ENCODE measurements around the gene RAD51B. TPM values are rescaled to one million over a fixed set of nuclear protein-coding genes. Genes with fewer than 3 reads are reported as not detected.

The RAD51B gene
- total RNA-seq, 1 experiment from 2014 or later = 10.8 TPM

GRCh38 chr14:68513838-68514607, 694.4 kb downstream of the RAD51B start:
- TF ChIP-seq CTCF (conservative IDR thresholded peaks at IDR 0.05; ENCODE audit: low read depth, low read length) (no peak), EZH2 (IDR thresholded peaks at IDR 0.05; ENCODE audit: low read length, unreplicated experiment) (no peak), EZH2phosphoT487 (IDR thresholded peaks at IDR 0.05; ENCODE audit: borderline replicate concordance, low read length) (no peak)
- H3K27me3 ChIP-seq (ENCODE audit: low read length) = no peaks in the 10 kb centered on the region
- H3K9ac ChIP-seq (ENCODE audit: low read length) = no peak overlapping the region
- H3F3A ChIP-seq (ENCODE audit: low read length, unreplicated experiment) = no peaks in the 10 kb centered on the region
- POLR2A ChIA-PET (ENCODE audit: unreplicated experiment) = no interaction called here
- H3K4me3 ChIP-seq (ENCODE audit: low read length) = no peak overlapping the region
- no peaks in the 10 kb centered on the region for H3K9me3 ChIP-seq (ENCODE audit: low read length)
- H4K20me1 ChIP-seq (ENCODE audit: low read length) = no peaks in the 10 kb centered on the region
- DNase-seq (no peak), ATAC-seq (no peak)
- peaks cover 19% of the 10 kb centered on the region for H3K4me1 ChIP-seq (ENCODE audit: insufficient read depth, low read length)
- CTCF ChIA-PET = interaction anchor here (0.6 kb wide), 2 partner anchors 126 to 152 kb away, joined by 3 read pairs; no protein-coding TSS in a partner anchor
- H3K9me2 ChIP-seq (replicated peaks; ENCODE audit: low read length) = no peaks in the 10 kb centered on the region
- peak overlapping the region; percentile 61 for H2AFZ ChIP-seq (ENCODE audit: low read length)
- intact Hi-C loops (cut with micrococcal nuclease) = no loop called here
- no peaks in the 10 kb centered on the region for H3K79me2 ChIP-seq (ENCODE audit: low read length)
- BruUV-seq (replicated peaks) = no TSS peak
- H3K4me2 ChIP-seq (ENCODE audit: low read length) = peak overlapping the region; percentile 42
- no peak overlapping the region for H3K27ac ChIP-seq (ENCODE audit: low read length)
- H3K36me3 ChIP-seq (ENCODE audit: low read depth, low read length) = no peaks in the 10 kb centered on the region

GRCh38 chr14:68514608-68515194, 695.1 kb downstream of the RAD51B start:
- no peaks in the 10 kb centered on the region for H4K20me1 ChIP-seq (ENCODE audit: low read length)
- H3K4me2 ChIP-seq (ENCODE audit: low read length) = peak overlapping the region; percentile 42
- peaks cover 19% of the 10 kb centered on the region for H3K4me1 ChIP-seq (ENCODE audit: insufficient read depth, low read length)
- H3K27ac ChIP-seq (ENCODE audit: low read length) = no peak overlapping the region
- H3K79me2 ChIP-seq (ENCODE audit: low read length) = no peaks in the 10 kb centered on the region
- H2AFZ ChIP-seq (ENCODE audit: low read length) = peak overlapping the region; percentile 61
- intact Hi-C loops (cut with micrococcal nuclease) = no loop called here
- no peaks in the 10 kb centered on the region for H3K9me3 ChIP-seq (ENCODE audit: low read length)
- no peak overlapping the region for H3K4me3 ChIP-seq (ENCODE audit: low read length)
- no peaks in the 10 kb centered on the region for H3K27me3 ChIP-seq (ENCODE audit: low read length)
- TF ChIP-seq EZH2 (IDR thresholded peaks at IDR 0.05; ENCODE audit: low read length, unreplicated experiment) = no peak
- no peak for TF ChIP-seq EZH2phosphoT487 (IDR thresholded peaks at IDR 0.05; ENCODE audit: borderline replicate concordance, low read length)
- no peak for TF ChIP-seq CTCF (conservative IDR thresholded peaks at IDR 0.05; ENCODE audit: low read depth, low read length)
- H3F3A ChIP-seq (ENCODE audit: low read length, unreplicated experiment) = no peaks in the 10 kb centered on the region
- BruUV-seq (replicated peaks) = no TSS peak
- peak; percentile 57 for DNase-seq
- no peaks in the 10 kb centered on the region for H3K9me2 ChIP-seq (replicated peaks; ENCODE audit: low read length)
- ATAC-seq = peak; percentile 63
- H3K9ac ChIP-seq (ENCODE audit: low read length) = no peak overlapping the region
- CTCF ChIA-PET = no interaction called here
- H3K36me3 ChIP-seq (ENCODE audit: low read depth, low read length) = no peaks in the 10 kb centered on the region
- POLR2A ChIA-PET (ENCODE audit: unreplicated experiment) = no interaction called here

- Histone ChIP-seq H3K9me2 (replicated peaks; ENCODE audit: low read length) (no peaks in the 10 kb centered on the region), H3F3A (ENCODE audit: low read length, unreplicated experiment) (no peaks in the 10 kb centered on the region), H2AFZ (ENCODE audit: low read length) (no peak overlapping the region), H3K9ac (ENCODE audit: low read length) (no peak overlapping the region), H3K79me2 (ENCODE audit: low read length) (no peaks in the 10 kb centered on the region), H3K27ac (ENCODE audit: low read length) (no peak overlapping the region), H4K20me1 (ENCODE audit: low read length) (no peaks in the 10 kb centered on the region), H3K27me3 (ENCODE audit: low read length) (no peaks in the 10 kb centered on the region), H3K4me1 (ENCODE audit: insufficient read depth, low read length) (peaks cover 32% of the 10 kb centered on the region), H3K9me3 (ENCODE audit: low read length) (no peaks in the 10 kb centered on the region), H3K36me3 (ENCODE audit: low read depth, low read length) (no peaks in the 10 kb centered on the region), H3K4me3 (ENCODE audit: low read length) (no peak overlapping the region), H3K4me2 (ENCODE audit: low read length) (no peak overlapping the region)
- POLR2A ChIA-PET (ENCODE audit: unreplicated experiment) = no interaction called here
- CTCF ChIA-PET = no interaction called here
- intact Hi-C loops (cut with micrococcal nuclease) = no loop called here
- no peak for ATAC-seq
- BruUV-seq (replicated peaks) = no TSS peak
- TF ChIP-seq EZH2 (IDR thresholded peaks at IDR 0.05; ENCODE audit: low read length, unreplicated experiment) (no peak), EZH2phosphoT487 (IDR thresholded peaks at IDR 0.05; ENCODE audit: borderline replicate concordance, low read length) (no peak), CTCF (conservative IDR thresholded peaks at IDR 0.05; ENCODE audit: low read depth, low read length) (no peak)
- DNase-seq = no peak
These were observed 696.8 kb downstream of the RAD51B start for GRCh38 chr14:68516342-68516741.

All from PC-3 (cell line).